Bronchial epithelial cell (primary cell): ENCODE measurements around the gene FBRS. TPM values are rescaled to one million over a fixed set of nuclear protein-coding genes. Genes with fewer than 3 reads are reported as not detected.
A peak's percentile ranks its signal among the peaks of the same experiment; 100 is the strongest.
"Not testable (repeated sequence)": the region's sequence is repeated elsewhere in the genome, so short reads cannot be mapped to it uniquely, and the experiment has no call there.

Experiments used
- DNase-seq: peaks from one replicate; pipeline ENCODE4 v3.0.0-alpha.2; 2010; ENCODE audit warnings: low read depth
- FAIRE-seq: peaks from 2 replicates; lab custom pipeline; 2011; peaks lifted over from hg19 to GRCh38; lab: Jason Lieb, UNC
- H3K27me3 ChIP-seq: 2 replicates; pipeline ENCODE4 v1.5.1; 2011; ENCODE audit warnings: low read length; ENCODE audit not compliant: control insufficient read depth, insufficient read depth
- H3K36me3 ChIP-seq: 2 replicates; pipeline ENCODE4 v1.5.1; 2011; ENCODE audit warnings: low read length; ENCODE audit not compliant: control insufficient read depth, insufficient read depth
- H3K4me3 ChIP-seq: 2 replicates; pipeline ENCODE4 v1.5.1; 2011; ENCODE audit warnings: mild to moderate bottlenecking, low read depth, low read length, control low read depth
- CTCF ChIP-seq: IDR thresholded peaks from 2 replicates; pipeline ENCODE4 v1.5.1; 2011; ENCODE audit warnings: mild to moderate bottlenecking, moderate library complexity, low read length, control low read depth, inconsistent platforms; ENCODE audit not compliant: insufficient read depth, severe bottlenecking
- total RNA-seq: library from RNA; depleted of rRNA; stranded (reverse); fragments of >200 nt; gene quantifications from 2 replicates; pipeline ENCODE4 v1.2.1, GENCODE V29; 2014

Gene FBRS
- total RNA-seq, 1 donor from 2014 or later, result 7.9 TPM

- H3K36me3 ChIP-seq, result no peaks in the 10 kb centered on the region
- peak; percentile 23 for DNase-seq
- FAIRE-seq, result no peak
- no peaks in the 10 kb centered on the region for H3K27me3 ChIP-seq
- H3K4me3 ChIP-seq, result no peak overlapping the region
- no peak for TF ChIP-seq CTCF
These were observed 34.5 kb upstream of the FBRS start for GRCh38 chr16:30623536-30624283.

- no peaks in the 10 kb centered on the region for H3K36me3 ChIP-seq
- TF ChIP-seq CTCF, result no peak
- no peaks in the 10 kb centered on the region for H3K27me3 ChIP-seq
- FAIRE-seq (no peak), DNase-seq (no peak)
- no peak overlapping the region for H3K4me3 ChIP-seq
These were observed 32.0 kb upstream of the FBRS start for GRCh38 chr16:30626236-30626635.

GRCh38 chr16:30628628-30629540 is 29.3 kb upstream of the FBRS start:
- FAIRE-seq, result no peak
- no peaks in the 10 kb centered on the region for H3K27me3 ChIP-seq

GRCh38 chr16:30632454-30632853 is 25.8 kb upstream of the FBRS start:
- not testable (repeated sequence) for FAIRE-seq

More at GRCh38 chr16:30628628-30629540, 29.3 kb upstream of the FBRS start:
- TF ChIP-seq CTCF, result peak; percentile 90
- peak; percentile 68 for DNase-seq
- Histone ChIP-seq H3K36me3 (no peaks in the 10 kb centered on the region), H3K4me3 (no peak overlapping the region)

GRCh38 chr16:30633526-30633925 is 24.7 kb upstream of the FBRS start:
- no peaks in the 10 kb centered on the region for H3K27me3 ChIP-seq
- no peak for TF ChIP-seq CTCF
- H3K36me3 ChIP-seq, result no peaks in the 10 kb centered on the region
- FAIRE-seq (no peak), DNase-seq (no peak)
- peak overlapping the region; percentile 73 for H3K4me3 ChIP-seq

More at GRCh38 chr16:30632454-30632853, 25.8 kb upstream of the FBRS start:
- not testable (repeated sequence) for H3K4me3 ChIP-seq, H3K27me3 ChIP-seq, DNase-seq, H3K36me3 ChIP-seq

- Histone ChIP-seq H3K36me3 (no peaks in the 10 kb centered on the region), H3K27me3 (no peaks in the 10 kb centered on the region), H3K4me3 (no peak overlapping the region)
- DNase-seq (no peak), FAIRE-seq (no peak)
- no peak for TF ChIP-seq CTCF
These were observed 21.6 kb upstream of the FBRS start for GRCh38 chr16:30636599-30636998.

- not testable (repeated sequence) for H3K4me3 ChIP-seq, DNase-seq, H3K27me3 ChIP-seq, FAIRE-seq, H3K36me3 ChIP-seq
These were observed 21.1 kb upstream of the FBRS start for GRCh38 chr16:30637139-30637538.
